GM12864 (cell line): ENCODE data around the gene PPP2R2D.

Experiments used
- DNase-seq: peaks from one replicate; pipeline ENCODE4 v3.0.0-alpha.2; 2011; ENCODE audit warnings: low read depth
- H3K4me3 ChIP-seq: 2 replicates; pipeline ENCODE4 v1.5.1; 2011; ENCODE audit warnings: mild to moderate bottlenecking, low read depth, low read length, control low read depth
- CTCF ChIP-seq: IDR thresholded peaks from 2 replicates; pipeline ENCODE4 v1.5.1; 2011; ENCODE audit warnings: low read depth, mild to moderate bottlenecking, moderate library complexity, low read length, control low read depth, inconsistent platforms; ENCODE audit errors: missing control alignments

PPP2R2D gene

GRCh38 chr10:131991726-131992125 is 90.9 kb downstream of the PPP2R2D start:
- no peak for DNase-seq
- no peak for TF ChIP-seq CTCF
- no peak overlapping the region for H3K4me3 ChIP-seq

- no peak overlapping the region for H3K4me3 ChIP-seq
- no peak for DNase-seq
- no peak for TF ChIP-seq CTCF
Measured at GRCh38 chr10:131993275-131993674, 92.5 kb downstream of the PPP2R2D start.

GRCh38 chr10:131994435-131994834 is 93.6 kb downstream of the PPP2R2D start:
- TF ChIP-seq CTCF = no peak
- no peak overlapping the region for H3K4me3 ChIP-seq
- DNase-seq = no peak

GRCh38 chr10:131996466-131997365 is 95.9 kb downstream of the PPP2R2D start:
- no peak for DNase-seq
- TF ChIP-seq CTCF = no peak
- no peak overlapping the region for H3K4me3 ChIP-seq

- H3K4me3 ChIP-seq = no peak overlapping the region
- DNase-seq = no peak
- TF ChIP-seq CTCF = no peak
Measured at GRCh38 chr10:131997366-131998049, 96.7 kb downstream of the PPP2R2D start.

- no peak overlapping the region for H3K4me3 ChIP-seq
- TF ChIP-seq CTCF = no peak
- no peak for DNase-seq
Measured at GRCh38 chr10:131998050-131998844, 97.4 kb downstream of the PPP2R2D start.
